Transverse colon (tissue), 4 donors: ENCODE data around the gene DUSP2.

Experiments used
- EP300 ChIP-seq: sonication (generic); formaldehyde crosslinking; IDR thresholded peaks from one replicate; pipeline ENCODE4 v1.6.1; 2017; ENCODE audit warnings: antibody characterized with exemption, low read depth
- POLR2A ChIP-seq: fragments of 450-650 bp; IDR thresholded peaks from one replicate; pipeline ENCODE4 v1.6.1; 2016; ENCODE audit warnings: antibody characterized with exemption, mild to moderate bottlenecking, moderate library complexity
- POLR2AphosphoS5 ChIP-seq, 3 donors: sonication (generic); formaldehyde crosslinking; IDR thresholded peaks; one replicate each; pipeline ENCODE4 v1.6.1; 2016; ENCODE audit warnings: antibody characterized with exemption in 3 of 3
- TF ChIP-seq, protein P1 (sequence below), 5 experiments: fragments of 200-600 bp in 3 of 5; fragments of 450-650 bp in 2 of 5; sonication (generic) in 3 of 5; IDR thresholded peaks; 1 replicate in 2 of 5; 2 replicates in 3 of 5; pipeline ENCODE4 v1.5.1; 2016 to 2017; ENCODE audit warnings: antibody characterized with exemption in 5 of 5, inconsistent platforms in 3 of 5, mild to moderate bottlenecking in 2 of 5, moderate library complexity in 1 of 5

- TF ChIP-seq, protein P1, sequence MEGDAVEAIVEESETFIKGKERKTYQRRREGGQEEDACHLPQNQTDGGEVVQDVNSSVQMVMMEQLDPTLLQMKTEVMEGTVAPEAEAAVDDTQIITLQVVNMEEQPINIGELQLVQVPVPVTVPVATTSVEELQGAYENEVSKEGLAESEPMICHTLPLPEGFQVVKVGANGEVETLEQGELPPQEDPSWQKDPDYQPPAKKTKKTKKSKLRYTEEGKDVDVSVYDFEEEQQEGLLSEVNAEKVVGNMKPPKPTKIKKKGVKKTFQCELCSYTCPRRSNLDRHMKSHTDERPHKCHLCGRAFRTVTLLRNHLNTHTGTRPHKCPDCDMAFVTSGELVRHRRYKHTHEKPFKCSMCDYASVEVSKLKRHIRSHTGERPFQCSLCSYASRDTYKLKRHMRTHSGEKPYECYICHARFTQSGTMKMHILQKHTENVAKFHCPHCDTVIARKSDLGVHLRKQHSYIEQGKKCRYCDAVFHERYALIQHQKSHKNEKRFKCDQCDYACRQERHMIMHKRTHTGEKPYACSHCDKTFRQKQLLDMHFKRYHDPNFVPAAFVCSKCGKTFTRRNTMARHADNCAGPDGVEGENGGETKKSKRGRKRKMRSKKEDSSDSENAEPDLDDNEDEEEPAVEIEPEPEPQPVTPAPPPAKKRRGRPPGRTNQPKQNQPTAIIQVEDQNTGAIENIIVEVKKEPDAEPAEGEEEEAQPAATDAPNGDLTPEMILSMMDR (IDR thresholded peaks at IDR 0.05) = no peak
- no peak for TF ChIP-seq POLR2A
- TF ChIP-seq EP300 = no peak
- TF ChIP-seq POLR2AphosphoS5 (IDR thresholded peaks at IDR 0.05) = no peak
Measured at GRCh38 chr2:96137321-96138178, 7.7 kb downstream of the DUSP2 start.
